SK-N-MC (cell line): ENCODE results near the gene JAM2.

ENCODE experiments used
- EZH2 ChIP-seq: fragments of 200-600 bp; sonication (generic); IDR thresholded peaks from one replicate; pipeline ENCODE4 v1.6.1; 2017; ENCODE audit warnings: antibody characterized with exemption
- FOXP2 ChIP-seq: optimal IDR thresholded peaks from 2 replicates; pipeline ENCODE3; 2011; ENCODE audit warnings: mild to moderate bottlenecking, moderate library complexity; ENCODE audit not compliant: insufficient read depth; ENCODE audit errors: extremely low read length, control extremely low read depth
- POLR2AphosphoS5 ChIP-seq: IDR thresholded peaks from 2 replicates; pipeline ENCODE4 v1.6.1; 2012; ENCODE audit warnings: mild to moderate bottlenecking, low read depth, low read length, borderline replicate concordance

DNA sequence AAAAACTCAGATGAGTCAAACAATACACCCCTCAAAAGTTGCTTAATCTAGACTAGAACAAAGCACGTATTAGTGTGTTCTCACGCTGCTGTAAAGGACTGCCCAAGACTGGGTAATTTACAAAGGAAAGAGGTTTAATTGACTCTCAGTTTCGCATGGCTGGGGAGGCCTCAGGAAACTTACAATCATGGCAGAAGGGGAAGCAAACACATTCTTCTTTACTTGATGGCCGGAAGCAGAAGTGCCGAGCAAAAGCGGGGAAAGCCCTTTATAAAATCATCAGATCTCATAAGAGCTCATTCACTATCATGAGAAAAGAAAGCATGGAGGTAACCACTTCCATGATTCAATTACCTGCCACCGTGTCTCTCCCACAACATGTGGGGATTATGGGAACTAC is 10.1 kb downstream of the JAM2 start:
- no peak for TF ChIP-seq EZH2
- no peak for TF ChIP-seq POLR2AphosphoS5
- no peak for TF ChIP-seq FOXP2
